HS-5 (cell line): ENCODE measurements around the gene CNNM1.
A peak's percentile ranks its signal among the peaks of the same experiment; 100 is the strongest.

ENCODE experiments used
- DNase-seq: peaks from one replicate; pipeline ENCODE4 v3.0.0-alpha.2; 2012; ENCODE audit warnings: low read depth

CNNM1 gene

DNA sequence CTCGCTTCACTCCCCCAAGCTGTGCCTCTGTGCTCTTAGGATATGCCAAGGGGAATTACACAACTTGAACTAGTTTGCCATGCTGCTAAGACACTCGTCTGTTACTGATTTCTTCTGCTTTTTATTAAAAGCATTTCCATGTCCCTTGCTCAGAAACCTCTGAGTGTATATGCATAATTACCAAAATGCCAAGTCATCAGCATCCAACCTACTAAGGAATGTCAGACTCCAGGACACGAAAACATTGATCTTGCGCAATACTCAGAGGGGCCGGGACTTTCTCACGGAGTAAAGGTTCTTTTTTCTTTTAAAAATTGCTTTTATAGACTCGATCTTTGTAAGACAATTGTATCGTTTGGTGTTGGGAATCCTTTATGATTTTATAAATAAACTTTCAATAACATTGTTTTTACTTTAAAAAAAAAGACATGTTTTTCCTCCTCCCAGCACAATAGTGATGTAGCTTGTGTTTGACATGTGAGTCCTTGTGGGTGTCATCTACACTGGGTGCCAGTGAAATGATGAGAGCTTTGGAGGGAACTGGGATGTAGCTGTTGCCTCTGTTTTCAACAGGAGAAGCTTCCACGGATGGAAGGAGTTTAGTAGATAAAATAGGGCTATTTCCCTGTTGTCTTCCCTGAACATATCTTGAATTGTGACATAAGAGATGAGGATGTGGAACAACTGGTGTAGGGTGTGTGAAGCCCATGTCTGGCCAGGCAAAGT is 43.6 kb downstream of the CNNM1 start:
- no peak for DNase-seq

DNA sequence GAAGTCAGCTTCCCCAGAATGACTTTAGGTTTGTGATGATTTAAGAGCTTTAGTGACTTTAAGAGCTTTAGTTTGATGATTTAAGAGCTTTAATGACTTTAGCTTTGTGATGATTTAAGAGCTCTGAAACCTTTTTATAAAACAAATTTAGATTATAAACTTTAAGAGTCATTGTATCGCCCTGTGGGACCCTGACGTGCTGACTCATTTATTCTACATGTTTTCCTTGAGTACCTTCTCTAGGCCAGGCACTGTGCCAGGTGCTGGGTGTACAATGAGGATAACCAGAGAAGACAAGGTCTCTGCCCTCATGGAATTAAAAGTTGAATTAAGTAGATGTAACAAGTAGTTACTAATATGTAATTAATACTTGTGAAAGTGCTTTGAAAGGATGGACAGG is 45.4 kb downstream of the CNNM1 start:
- no peak for DNase-seq

DNA sequence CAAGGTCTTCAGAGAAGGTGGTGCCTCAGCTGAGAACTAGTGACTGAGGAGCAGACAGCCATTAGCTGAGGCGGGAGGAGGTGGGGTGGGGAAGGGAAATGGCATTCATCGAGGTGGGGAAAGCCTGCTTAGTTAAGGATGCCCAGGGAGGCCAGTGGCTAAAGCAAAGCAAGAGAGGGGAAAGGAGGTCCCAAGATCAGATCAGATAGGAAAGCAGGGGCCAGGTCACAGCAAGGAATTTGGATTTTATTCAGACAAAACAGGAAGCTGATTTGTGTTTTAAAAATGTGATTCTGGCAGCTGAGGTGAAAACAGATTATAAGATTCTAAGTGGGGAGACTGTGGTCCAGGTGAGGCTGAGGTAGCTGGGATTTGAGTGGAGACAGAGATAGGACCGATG is 45.8 kb downstream of the CNNM1 start:
- no peak for DNase-seq

DNA sequence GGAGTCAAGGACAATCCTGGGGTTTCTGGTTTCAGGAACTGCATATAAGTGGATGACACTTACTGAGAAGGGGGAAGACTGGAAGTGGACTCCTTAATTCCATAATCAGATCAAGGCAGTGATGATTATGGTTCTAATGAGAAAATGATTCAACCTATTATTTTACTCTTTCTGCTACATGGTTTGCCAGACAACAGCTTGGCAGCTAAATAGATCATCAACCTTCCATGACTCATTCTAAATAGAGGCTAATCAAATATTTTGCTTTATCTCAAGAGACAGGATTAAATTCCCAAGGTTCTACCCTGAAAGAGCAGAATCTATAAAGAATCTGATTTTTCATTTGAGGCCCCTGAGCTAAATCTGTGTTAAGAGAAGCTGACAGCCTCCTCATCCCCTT is 46.3 kb downstream of the CNNM1 start:
- no peak for DNase-seq

DNA sequence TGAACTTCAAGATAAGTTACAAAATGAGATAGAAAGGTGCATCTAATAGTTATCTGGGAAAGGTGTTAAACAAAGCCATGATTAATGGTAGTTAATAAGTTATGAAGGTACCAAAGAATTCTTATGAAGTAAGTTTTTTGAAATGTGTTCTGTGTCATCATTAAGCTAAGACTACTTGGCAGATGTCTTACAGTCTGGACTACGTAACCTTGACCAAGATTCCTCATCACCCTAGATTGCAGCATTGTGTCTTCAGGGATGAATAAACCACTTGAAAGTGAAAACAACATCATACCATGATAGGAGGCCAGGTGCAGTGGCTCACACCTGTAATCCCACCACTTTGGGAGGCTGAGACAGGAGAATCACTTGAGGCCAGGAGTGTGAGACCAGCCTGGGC is 53.0 kb downstream of the CNNM1 start:
- DNase-seq, result no peak

DNA sequence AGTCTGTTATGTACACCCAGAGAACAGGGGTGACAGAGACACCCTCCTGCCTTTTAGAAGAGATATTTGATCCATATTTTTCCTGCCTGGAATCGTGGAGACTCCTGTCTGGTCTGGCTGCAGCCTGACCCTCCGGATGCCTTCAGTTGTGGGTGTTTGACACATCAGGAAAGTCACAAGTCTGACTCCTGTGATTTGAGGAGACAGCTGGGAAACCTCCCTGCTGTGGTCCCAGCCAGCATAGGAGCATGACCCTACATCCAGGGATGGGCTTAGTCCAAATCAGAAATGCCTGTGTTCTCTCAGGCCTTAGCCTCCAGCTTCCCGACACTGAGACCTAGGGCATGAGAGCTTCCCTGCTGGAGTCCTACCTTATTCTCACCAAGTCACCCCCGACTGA is 57.9 kb downstream of the CNNM1 start:
- no peak for DNase-seq

DNA sequence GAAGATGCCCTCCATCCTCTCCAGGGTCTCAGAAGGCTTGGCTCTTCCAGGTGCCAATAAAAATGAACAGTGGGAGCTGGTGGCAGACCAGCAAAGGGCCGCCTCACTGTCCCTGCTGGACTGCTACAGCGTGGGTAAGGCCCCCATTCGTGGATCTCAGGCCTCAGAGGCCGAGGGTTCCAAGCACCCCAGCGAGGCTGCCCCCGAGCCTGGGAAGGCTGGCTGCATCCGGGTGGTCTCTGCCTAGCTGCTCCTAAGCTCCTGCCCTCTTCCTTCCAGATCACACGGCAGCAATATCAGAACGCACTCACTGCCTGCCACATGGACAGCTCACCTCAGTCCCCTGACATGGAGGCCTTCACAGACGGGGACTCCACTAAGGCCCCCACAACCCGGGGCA is 58.4 kb downstream of the CNNM1 start:
- no peak for DNase-seq

DNA sequence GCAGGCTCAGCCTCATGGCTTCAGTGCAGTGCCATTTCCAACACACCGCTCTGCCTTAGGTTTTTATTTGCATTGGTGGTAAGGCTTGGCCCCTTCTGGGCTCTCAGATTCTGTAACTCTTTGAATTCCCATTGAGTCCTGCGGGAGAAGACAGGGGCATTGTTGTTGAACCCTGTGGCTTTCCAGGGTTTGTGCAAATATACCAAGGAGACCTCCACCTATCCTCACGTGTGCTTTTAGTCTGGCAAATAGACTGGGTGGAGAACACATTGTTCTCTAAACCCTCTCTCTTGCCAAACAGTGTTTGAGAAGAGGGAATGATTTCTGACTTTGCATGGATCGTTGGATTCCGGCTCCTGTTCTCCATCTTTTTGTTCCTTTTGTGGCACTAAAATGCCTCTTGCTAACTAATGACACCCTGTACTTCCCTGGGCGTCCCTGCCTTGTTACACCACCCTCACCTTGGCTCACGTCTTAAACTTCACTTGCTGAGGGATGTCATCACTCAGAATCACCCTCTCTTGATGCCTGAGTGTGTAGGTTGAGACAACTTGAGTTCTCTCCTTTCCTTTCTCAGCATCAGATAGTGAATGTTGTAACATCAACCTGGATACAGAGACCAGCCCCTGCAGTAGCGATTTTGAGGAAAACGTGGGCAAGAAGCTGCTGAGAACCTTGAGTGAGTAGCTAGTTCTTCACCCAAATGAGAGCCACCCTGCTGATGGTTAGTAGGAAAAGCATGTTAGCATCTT is 60.7 kb downstream of the CNNM1 start:
- DNase-seq, result no peak

DNA sequence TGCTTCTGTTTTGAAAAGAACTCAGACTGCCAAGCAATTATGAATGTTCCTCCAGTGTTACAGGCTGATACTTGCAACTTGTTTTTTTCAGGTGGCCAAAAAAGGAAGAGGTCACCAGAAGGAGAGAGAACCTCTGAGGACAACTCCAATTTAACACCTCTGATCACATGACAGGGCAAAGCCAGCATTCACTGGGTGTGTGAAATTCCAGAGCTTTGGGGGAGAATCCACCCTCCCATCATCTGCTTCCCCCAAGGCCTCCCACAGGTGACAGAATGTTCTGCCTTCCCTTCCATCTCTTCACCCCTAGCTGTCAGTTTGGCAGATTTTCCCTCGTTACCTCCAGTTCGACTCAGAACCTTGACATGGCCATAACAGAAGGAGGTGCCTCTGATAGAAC is 62.2 kb downstream of the CNNM1 start:
- DNase-seq, result no peak

DNA sequence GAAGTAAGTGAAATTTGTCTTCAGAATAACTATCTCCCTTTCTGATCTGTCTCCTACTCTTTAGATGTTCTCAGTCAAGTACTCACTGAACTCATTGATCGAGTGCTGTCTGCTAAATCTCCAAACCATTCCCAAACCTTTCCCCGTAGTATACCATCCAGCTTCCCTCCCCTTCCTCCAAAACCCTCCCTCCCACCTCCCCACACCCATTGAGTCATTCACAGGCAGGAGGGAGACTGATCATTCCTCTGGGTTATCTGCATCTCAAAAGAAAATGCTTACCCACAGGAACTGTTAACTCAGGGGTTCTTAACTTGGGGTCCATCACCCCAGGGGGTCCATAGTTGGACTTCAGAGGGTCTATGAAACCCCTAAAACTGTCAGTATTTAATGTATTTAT is 63.9 kb downstream of the CNNM1 start:
- DNase-seq, result no peak

DNA sequence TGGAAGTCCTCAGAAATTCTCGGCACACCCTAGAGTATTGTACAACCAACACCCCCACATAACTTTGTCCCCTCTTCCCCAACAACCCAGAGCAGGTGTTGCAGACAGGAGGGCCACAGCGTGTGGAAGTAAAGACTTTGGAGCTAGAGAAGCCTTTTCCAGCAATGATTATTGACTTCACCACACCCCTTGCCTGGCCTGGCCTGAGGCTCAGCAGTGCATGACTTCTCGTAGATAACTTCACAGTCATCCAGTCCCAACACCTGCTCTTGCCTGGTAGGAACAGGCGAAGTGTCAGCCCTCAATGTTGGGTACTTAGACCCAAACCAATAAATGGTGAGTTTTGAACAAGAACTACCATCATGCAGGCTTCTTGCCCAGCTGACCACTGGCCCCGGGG is 64.5 kb downstream of the CNNM1 start:
- DNase-seq, result no peak

DNA sequence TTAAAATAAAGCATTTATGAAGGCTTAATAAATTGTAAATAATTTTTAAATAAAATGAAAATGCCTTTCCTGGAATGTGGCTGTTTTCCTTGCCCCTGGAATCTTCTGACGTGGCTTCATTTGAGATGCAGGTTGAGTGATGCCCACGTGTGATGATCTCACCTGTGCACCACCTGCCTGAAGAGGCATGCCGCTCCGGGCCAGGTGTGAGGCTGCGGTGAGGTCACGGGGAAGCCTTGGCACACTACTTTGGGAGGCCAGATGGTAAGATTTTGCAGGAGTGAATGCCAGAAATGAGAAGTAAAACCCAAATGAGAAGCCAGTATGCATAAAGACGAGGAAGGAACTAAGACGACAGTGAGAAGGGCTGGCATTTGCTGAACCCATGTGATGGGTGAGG is 65.1 kb downstream of the CNNM1 start:
- no peak for DNase-seq

DNA sequence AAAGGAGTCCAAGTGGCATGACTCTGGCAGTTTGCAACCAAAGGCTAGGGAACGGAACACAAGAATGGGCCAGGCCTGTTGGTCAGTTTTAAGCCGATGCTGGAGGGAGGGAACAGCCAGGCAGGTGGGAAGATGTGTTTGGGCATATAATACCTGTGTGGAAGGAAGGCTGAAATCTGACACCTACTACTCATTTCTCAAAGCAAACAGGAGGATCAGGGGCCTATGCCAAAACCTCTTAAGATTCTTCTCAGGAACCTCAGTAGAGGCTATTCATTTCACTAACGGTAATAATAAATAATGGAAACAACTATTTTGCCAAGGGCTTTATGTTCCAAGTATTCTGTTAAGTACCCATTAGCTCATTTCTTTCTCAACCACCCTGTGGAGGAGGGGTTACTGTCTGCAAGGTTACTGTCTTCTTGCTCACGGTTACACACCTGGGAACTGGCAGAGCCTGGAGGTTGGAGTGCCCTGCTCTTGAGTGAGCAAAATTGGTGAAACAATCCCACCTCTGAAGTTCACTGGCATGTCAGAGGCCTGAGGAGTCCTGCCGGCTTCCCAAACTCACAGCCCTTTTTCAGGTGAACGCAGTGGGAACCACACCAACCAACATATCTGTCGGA is 65.7 kb downstream of the CNNM1 start:
- DNase-seq, result no peak

DNA sequence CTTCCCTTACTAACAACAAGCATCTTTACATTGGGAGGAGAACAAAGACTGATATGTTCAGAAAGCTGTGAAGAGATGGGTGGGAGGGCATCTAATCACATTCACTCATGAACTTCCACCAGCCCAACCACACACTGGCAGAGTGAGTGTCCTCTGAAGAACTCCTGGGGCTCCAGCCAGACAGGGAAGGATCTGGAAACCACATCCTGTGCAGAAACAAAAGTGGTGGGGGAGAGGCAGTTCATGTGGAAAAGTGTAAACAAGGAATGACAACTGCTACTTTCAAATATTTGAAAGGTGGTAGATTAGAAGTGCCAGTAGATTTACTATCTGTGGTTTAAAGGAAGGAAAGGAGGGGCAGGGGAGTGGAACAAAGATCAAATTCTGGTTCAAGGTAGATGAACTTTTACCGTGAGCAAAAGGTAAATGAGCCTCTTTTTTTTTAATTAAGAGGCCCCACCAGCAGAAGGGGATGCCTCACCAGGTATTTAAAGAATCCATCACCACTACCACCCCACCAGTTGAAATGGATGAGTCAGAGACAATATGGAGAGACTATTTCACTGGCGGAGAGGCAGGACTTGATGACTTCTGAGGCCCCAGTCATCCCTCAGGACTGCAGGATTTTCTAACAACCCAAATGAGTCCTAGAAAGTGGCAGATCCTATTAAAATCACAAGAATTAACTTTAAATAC is 66.7 kb downstream of the CNNM1 start:
- peak; percentile 86 for DNase-seq

DNA sequence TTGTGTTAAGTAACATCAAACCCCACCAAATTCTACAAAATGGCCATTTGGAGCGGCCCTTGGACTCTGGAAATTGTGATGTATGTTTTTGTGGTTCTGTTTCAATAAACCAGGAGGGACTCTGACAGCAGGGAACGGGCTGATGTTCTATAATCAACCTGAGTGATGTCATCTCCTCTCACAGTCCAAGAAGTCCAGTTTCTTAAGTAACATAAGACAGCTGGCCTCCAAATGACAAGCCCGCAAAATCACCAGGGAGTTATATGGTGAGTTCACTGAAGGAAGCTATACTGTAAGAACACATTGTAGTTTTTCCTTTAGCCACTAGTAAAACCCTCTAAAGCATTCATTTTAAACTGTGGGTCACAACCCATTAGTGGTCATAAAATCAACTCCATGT is 67.3 kb downstream of the CNNM1 start:
- peak; percentile 65 for DNase-seq

DNA sequence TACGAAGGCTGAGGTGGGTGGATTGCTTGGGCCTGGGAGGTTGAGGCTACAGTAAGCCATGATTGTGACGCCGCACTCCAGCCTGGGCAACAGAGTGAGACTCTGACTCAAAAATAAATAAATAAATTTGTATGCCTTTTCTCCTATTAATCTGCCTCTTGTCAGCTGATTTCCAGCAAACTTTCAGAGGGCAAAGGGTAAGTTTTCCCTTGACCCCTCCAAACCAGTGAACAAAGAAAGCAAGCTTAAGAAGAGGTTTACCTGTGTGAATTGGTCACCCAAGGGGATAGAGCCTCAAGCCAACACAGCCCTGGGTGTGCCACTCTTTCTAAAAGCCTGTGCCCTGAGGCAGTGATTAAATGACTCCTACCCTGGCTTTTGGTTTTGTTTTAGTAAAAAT is 70.5 kb downstream of the CNNM1 start:
- DNase-seq, result no peak

DNA sequence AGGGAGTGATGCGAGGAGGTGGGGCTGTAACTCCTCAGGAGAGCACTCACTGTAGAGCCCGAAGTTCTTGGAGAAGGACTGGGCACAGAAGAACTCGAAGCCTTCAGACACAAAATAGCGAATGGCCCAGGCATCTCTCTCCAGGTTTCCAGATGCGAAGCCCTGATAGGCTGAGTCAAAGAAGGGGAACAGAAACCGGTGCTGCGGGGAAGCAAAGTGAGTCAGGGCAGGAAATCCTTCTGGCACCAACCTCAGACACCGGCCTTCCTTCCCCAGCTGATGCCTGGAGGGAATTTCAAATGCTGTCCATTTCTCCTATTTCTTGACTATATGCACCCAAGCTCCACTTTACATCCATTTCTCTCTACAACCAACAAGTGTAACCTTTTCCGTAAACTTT is 74.5 kb downstream of the CNNM1 start:
- DNase-seq, result no peak

DNA sequence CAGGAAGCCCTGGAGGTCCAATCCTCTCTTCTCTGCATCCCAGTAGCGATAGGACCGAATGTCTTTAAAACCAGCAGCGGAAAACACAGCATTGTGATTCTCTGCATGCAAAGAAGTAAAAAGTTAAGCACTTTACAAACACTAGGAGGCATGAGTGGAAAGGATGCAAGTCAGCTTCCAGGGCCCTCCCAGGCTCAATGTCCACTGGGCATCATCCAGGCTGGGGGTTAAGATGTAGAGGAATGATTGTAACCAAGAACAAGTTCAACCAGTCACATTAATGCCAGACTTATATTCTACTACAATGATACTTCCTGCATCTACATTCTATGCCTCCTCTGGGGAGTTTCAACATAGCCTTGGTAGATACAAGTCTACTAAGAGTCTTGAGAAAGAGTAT is 77.0 kb downstream of the CNNM1 start:
- DNase-seq, result no peak

DNA sequence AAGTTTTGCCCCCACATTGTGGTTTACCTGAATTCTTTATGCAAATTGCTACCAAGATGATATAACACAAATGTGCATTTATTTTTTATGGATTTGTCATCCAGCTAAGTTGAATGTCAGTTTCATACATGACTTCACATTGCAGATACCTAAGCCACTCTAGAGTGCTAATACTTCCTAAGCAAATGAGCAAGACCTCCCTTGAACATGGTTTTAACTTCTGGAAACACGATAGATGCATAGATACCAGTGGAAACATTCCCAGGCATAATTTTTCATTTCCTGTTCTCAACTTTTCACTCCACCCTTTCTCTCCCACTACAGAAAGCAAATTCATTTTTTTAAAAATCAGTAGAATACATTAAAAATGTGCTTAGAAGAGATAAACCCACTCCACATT is 81.0 kb downstream of the CNNM1 start:
- no peak for DNase-seq

DNA sequence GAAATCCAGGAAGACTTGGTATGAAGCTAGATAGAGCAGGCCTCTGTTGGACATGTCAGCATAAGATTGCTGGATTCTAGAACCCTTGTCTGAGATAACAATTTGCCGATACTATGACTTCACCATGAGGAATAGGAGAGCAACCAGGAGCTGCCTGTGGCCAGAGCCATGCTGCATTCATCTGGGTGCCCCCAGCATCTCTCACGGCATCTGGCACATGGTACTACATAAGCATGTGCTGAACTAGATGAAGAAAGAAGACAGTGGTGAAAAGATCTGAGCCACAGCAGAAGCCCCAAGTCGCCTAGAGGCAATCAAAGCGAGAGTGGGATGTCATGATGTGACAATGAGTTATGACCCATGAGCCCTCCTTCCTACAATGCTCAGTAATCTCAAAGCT is 81.7 kb downstream of the CNNM1 start:
- no peak for DNase-seq

DNA sequence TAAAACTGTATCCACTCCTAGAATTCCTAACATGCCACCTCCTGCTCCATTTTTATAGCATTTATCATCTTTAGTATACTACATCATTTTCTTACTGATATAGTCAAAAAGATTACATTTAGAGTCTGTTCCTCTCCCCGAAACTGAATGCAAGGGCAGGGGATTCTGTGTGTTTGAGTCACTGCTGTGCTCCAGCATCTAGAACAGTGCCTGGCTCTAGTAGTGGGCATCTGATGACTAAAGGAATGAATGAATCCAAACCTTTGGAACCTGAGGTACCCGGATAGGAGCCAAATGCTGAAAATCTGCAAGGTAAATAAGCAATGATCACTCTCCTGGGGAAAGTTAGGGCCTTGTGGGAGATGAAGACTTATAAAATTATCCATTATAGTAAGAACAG is 82.4 kb downstream of the CNNM1 start:
- DNase-seq, result no peak

DNA sequence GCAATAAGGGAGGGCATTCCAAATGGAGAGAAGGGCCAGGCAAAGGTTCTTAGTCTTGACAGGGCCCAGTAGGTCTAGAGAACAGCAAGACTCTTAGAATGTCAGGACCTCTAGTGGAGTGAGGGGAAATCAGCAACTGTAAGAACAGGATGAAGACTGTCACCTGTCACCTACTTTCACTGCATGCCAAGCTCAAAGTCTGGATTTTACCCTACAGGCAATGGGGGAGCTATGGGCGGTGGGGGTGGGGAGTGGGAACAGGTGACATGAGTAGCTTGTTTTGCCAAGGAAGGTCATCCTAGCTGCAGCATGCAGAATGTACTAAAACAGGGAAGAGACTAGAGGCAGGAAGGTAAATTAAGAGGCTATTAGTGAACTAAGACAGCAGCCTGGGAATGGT is 82.9 kb downstream of the CNNM1 start:
- no peak for DNase-seq
